HG02840 (cell line): Measurements from ENCODE around the gene MCEE.
"Not testable (repeated sequence)": the region's sequence is repeated elsewhere in the genome, so short reads cannot be mapped to it uniquely, and the experiment has no call there.

Experiments used
- ATAC-seq: cut with Tn5 transposase; IDR thresholded peaks from one replicate; pipeline ENCODE4 v1.9.1; 2021; ENCODE audit warnings: mild to moderate bottlenecking, moderate library complexity, moderate number of reproducible peaks; ENCODE audit not compliant: unreplicated experiment, low FRiP score

The MCEE gene

GRCh38 chr2:71083752-71084312, 46.2 kb downstream of the MCEE start:
- ATAC-seq, result not testable (repeated sequence)

GRCh38 chr2:71083297-71083696, 46.7 kb downstream of the MCEE start:
- ATAC-seq, result not testable (repeated sequence)

- ATAC-seq, result no peak
These were observed 47.4 kb downstream of the MCEE start for GRCh38 chr2:71082402-71083252.

GRCh38 chr2:71078624-71079023, 51.4 kb downstream of the MCEE start:
- no peak for ATAC-seq

- no peak for ATAC-seq
These were observed 55.1 kb downstream of the MCEE start for GRCh38 chr2:71074893-71075395.

GRCh38 chr2:71073475-71073874, 56.6 kb downstream of the MCEE start:
- no peak for ATAC-seq

GRCh38 chr2:71072492-71072891, 57.5 kb downstream of the MCEE start:
- ATAC-seq, result no peak

- peak; percentile 31 for ATAC-seq
These were observed 58.2 kb downstream of the MCEE start for GRCh38 chr2:71071681-71072398.

GRCh38 chr2:71070294-71071093, 59.5 kb downstream of the MCEE start:
- ATAC-seq, result no peak

GRCh38 chr2:71069376-71069775, 60.7 kb downstream of the MCEE start:
- no peak for ATAC-seq

GRCh38 chr2:71068218-71069035, 61.6 kb downstream of the MCEE start, which contains the start of gene NAGK:
Gene NAGK, plus strand, starts transcription at chr2:71068648. Its CDS starts 36 bp downstream, at chr2:71068684.
- peak; percentile 48 for ATAC-seq

GRCh38 chr2:71067567-71068217, 62.3 kb downstream of the MCEE start:
- ATAC-seq, result peak; percentile 2

- no peak for ATAC-seq
These were observed 63.2 kb downstream of the MCEE start for GRCh38 chr2:71066856-71067255.

GRCh38 chr2:71064754-71065621, 65.0 kb downstream of the MCEE start:
- ATAC-seq, result peak; percentile 32

- ATAC-seq, result no peak
These were observed 65.9 kb downstream of the MCEE start for GRCh38 chr2:71064110-71064611.

GRCh38 chr2:71063216-71063615, 66.8 kb downstream of the MCEE start:
- no peak for ATAC-seq

- no peak for ATAC-seq
These were observed 69.2 kb downstream of the MCEE start for GRCh38 chr2:71060871-71061270.

- no peak for ATAC-seq
These were observed 69.8 kb downstream of the MCEE start for GRCh38 chr2:71060211-71060610.
